Measurements from ENCODE around the gene DDX11. TPM values are rescaled to one million over a fixed set of nuclear protein-coding genes. Genes with fewer than 3 reads are reported as not detected.
A peak's percentile ranks its signal among the peaks of the same experiment; 100 is the strongest.
"Not testable (repeated sequence)": the region's sequence is repeated elsewhere in the genome, so short reads cannot be mapped to it uniquely, and the experiment has no call there.

DDX11 gene
- total RNA-seq, 1 donor from 2014 or later: 20.0 TPM

- not testable (repeated sequence) for DNase-seq (ENCODE audit: low spot score)
These were observed 25.1 kb downstream of the DDX11 start for GRCh38 chr12:31098771-31099170.

GRCh38 chr12:31099434-31099833 lies 25.8 kb downstream of the DDX11 start:
- not testable (repeated sequence) for DNase-seq (ENCODE audit: low spot score)

GRCh38 chr12:31100503-31101208 lies 27.0 kb downstream of the DDX11 start:
- not testable (repeated sequence) for DNase-seq (ENCODE audit: low spot score)

- not testable (repeated sequence) for DNase-seq (ENCODE audit: low spot score)
These were observed 28.5 kb downstream of the DDX11 start for GRCh38 chr12:31102125-31102524.

GRCh38 chr12:31102596-31102995 lies 28.9 kb downstream of the DDX11 start:
- not testable (repeated sequence) for DNase-seq (ENCODE audit: low spot score)

- DNase-seq (ENCODE audit: low spot score): not testable (repeated sequence)
These were observed 29.9 kb downstream of the DDX11 start for GRCh38 chr12:31103561-31103975.

- not testable (repeated sequence) for DNase-seq (ENCODE audit: low spot score)
These were observed 30.6 kb downstream of the DDX11 start for GRCh38 chr12:31104220-31104619.

GRCh38 chr12:31104773-31105172 lies 31.1 kb downstream of the DDX11 start:
- DNase-seq (ENCODE audit: low spot score): not testable (repeated sequence)

GRCh38 chr12:31105668-31106067 lies 32.0 kb downstream of the DDX11 start:
- DNase-seq (ENCODE audit: low spot score): no peak

GRCh38 chr12:31106101-31106803 lies 32.6 kb downstream of the DDX11 start:
- no peak for DNase-seq (ENCODE audit: low spot score)

GRCh38 chr12:31109773-31110172 lies 36.1 kb downstream of the DDX11 start:
- DNase-seq (ENCODE audit: low spot score): not testable (repeated sequence)

GRCh38 chr12:31110263-31110662 lies 36.6 kb downstream of the DDX11 start:
- not testable (repeated sequence) for DNase-seq (ENCODE audit: low spot score)

- DNase-seq (ENCODE audit: low spot score): not testable (repeated sequence)
These were observed 41.5 kb downstream of the DDX11 start for GRCh38 chr12:31115092-31115601.

- DNase-seq (ENCODE audit: low spot score): not testable (repeated sequence)
These were observed 43.2 kb downstream of the DDX11 start for GRCh38 chr12:31116846-31117202.

GRCh38 chr12:31117203-31118011 lies 43.7 kb downstream of the DDX11 start:
- no peak for DNase-seq (ENCODE audit: low spot score)

GRCh38 chr12:31118347-31119191 lies 44.9 kb downstream of the DDX11 start:
- DNase-seq (ENCODE audit: low spot score): peak; percentile 19

- no peak for DNase-seq (ENCODE audit: low spot score)
These were observed 45.6 kb downstream of the DDX11 start for GRCh38 chr12:31119192-31119802.

- DNase-seq (ENCODE audit: low spot score): no peak
These were observed 46.1 kb downstream of the DDX11 start for GRCh38 chr12:31119803-31120211.

GRCh38 chr12:31120392-31121008 lies 46.8 kb downstream of the DDX11 start:
- no peak for DNase-seq (ENCODE audit: low spot score)
